Left renal cortex interstitium (tissue), 4 donors: ENCODE measurements around the gene EIF3L. TPM values are rescaled to one million over a fixed set of nuclear protein-coding genes. Genes with fewer than 3 reads are reported as not detected.

Experiments used
- DNase-seq, 4 donors: peaks; one replicate each; pipeline ENCODE4 v3.0.0-alpha.2; 2013; ENCODE audit warnings: low read depth in 4 of 4, low spot score in 2 of 4, missing footprints in 1 of 4
- polyA plus RNA-seq, 4 donors: library from polyadenylated mRNA; unstranded; fragments of 120-200 nt; gene quantifications; one replicate each; pipeline ENCODE4 v1.2.1, GENCODE V29; 2013; ENCODE audit not compliant: insufficient read length in 4 of 4

The EIF3L gene
- polyA plus RNA-seq, 4 donors = 872 to 1,137 (median 1,004) TPM

- DNase-seq = no peak
These were observed 1.6 kb downstream of the EIF3L start for GRCh38 chr22:37850801-37851200.

DNA sequence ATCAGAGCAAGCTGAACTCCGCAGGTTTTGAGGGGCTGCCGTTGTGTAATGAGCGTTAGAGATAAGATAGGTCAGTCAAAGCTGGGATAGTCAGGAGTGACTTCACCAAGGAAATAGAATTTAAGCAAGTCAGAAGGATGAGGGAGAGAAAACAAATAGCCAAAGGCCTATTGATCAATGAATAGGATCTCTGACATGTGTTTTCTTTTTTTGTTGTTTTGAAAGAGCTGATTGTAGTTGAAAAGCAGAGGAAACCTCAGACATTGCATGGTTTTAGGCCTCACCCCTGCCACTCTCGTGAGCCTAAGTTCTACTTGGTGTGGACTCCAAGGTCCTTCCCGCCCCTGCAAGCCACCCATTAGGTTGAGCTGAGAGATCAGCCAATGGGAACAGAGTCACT is 3.2 kb downstream of the EIF3L start:
- DNase-seq = no peak

DNA sequence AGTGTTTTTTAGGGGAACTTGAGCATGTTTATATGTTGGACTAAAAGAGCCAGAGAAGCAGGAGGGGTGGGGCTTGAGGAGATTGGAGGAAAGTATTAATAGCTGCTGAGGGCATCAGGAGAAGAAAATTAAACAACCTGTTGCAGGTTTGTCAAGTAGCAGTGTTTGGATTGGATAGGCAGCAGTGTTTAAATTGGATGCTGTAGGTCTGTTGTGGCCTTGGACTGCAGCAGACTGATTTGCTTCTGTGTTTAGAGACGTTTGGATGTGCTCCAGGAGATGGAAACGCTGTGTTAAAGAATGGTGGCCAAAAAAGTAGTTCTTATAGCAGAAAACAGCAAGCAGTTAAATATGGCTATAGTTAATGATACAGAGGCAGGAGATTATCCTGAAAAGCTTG is 5.7 kb downstream of the EIF3L start:
- DNase-seq = no peak

DNA sequence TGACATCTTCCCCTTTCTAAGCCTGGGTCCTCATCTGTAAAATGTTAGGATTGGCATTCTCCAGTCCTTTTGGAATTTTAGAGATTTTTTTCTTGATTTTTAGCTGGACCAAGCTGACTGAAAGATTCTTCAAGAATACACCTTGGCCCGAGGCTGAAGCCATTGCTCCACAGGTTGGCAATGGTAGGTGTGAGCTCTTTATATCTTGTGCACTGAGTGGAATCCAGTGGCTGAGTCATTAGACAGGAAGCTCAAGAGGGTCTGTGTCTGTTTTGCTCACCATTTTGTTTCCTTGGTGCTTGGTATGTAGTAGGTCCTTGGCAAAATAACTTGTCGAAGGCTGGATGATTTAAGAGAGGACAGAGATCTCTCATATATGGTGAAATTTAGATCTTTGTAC is 6.2 kb downstream of the EIF3L start:
- DNase-seq = no peak

GRCh38 chr22:37860796-37861421 is 11.7 kb downstream of the EIF3L start:
- DNase-seq = no peak

DNA sequence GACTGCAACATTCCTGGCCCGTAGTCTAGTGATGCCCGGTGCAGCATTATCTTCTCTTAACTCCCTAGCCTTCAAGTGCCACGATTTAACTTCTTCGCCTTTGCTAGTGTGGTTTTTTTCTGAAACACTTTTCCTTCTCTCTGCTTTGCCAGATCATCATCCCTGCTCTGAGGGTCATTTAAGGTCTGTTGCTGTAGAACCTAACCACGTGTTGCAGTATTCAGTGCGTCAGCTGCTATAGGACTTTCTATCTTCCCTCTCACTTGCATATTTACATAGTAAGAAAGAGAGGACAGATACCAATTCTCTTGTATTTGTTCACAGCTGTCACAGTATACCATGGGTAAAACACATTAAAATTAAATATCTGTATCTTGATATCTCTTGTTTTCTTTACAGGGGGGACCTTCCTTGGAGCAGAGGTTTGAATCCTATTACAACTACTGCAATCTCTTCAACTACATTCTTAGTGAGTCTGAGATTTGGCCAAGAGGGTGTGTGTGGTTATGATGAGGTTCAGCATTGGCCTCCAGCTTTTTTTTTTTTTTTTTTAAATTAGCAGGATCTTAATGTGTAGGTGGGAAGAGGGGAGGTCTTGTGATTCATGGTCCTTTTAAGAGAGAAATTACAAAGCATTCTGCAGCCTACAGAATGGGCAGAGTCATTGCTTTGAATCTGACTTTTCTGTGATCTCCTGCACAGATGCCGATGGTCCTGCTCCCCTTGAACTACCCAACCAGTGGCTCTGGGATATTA is 13.5 kb downstream of the EIF3L start:
- no peak for DNase-seq

GRCh38 chr22:37865510-37865909 is 16.3 kb downstream of the EIF3L start:
- DNase-seq = no peak

DNA sequence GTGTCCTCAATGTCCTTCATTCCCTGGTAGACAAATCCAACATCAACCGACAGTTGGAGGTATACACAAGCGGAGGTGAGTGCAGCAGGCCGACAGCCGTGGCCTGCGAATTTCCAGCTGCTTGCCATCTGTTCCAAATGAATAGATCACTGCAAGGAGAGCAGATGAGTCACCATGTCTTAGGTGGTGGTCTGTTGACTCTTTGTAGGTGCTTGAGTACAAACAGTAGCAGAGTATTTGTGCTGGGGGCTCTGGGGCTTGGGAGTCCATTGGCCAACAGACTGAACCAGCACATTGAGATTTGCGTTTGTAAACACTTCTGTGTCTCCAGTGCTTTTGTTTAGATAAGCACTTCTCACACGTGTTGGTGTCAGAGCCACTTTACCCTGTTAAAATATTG is 21.1 kb downstream of the EIF3L start:
- DNase-seq = no peak

DNA sequence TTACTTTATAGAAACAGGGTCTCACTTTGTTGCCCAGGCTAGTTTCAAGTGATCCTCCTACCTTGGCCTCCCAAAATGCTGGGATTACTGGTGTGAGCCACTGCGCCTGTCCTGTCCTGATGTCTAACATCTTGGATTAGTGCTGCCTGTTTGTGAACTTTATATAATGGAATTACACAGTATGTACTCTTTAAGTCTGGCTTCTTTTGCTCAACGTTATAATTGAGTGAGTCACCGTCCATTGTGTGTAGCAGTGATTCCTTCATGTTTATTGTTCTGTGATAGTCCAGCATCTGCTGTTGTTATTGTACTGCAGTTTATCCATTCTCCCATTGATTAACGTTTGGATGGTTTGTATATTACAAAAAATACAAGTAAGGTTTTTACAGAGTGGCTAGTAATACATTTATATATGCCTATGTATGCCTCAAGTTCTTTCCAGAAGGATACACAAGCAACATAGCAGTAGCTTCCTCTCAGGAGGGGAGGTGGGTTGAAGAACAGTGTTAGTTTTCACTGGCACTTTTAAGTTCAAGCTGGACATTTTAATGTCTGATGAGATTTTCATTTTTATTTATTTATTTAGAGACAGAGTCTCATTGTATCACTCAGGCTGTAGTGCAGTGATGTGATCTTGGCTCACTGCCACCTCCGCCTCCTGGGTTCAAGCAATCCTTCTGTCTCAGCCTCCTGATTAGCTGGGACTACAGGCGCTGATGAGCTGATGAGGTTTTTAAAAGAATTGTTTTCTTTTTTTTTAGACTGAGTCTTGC is 31.6 kb downstream of the EIF3L start:
- DNase-seq = no peak

DNA sequence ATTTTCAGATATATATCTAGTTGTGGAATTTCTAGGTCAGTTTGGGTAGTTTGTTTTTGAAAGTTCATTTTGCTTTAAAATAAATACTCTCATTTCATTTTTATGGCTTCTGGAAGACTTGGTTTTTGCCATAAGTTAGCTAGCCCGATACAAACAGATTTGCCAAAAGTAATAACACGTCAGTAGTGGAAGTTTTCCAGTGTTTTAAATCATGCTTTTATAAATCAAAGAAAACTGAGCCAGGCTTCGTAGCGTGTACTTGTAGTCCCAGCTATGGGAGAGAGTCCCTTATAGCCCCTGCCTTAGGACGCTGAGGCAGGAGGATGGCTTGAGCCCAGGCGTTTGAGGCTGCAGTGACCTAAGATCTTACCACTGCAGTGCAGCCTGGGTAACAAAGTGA is 35.2 kb downstream of the EIF3L start:
- peak in 3 of 4 donors; percentile 62 to 71 (median 69) for DNase-seq

GRCh38 chr22:37887584-37888378 is 38.6 kb downstream of the EIF3L start:
- DNase-seq = no peak

DNA sequence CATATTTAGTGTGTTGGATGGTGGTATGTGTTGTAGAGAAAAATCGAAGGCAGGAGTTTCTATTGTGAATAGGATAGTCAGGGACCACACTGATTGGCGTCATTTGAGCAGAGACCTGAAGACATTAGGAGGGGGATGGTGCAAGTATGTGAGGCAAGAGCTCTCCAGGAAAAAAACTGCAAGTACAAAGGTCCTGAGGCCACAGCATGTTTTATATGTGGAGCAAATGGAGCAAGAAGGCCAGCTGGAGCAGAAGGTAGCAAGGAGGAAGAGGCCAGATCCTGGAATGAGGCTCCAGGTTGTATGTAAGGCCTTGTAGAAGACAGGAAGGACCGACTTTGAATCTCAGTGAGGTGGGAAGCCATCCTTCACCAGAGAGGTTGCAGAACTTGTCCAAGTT is 42.7 kb downstream of the EIF3L start:
- no peak for DNase-seq

GRCh38 chr22:37892566-37893335 is 43.5 kb downstream of the EIF3L start:
- no peak for DNase-seq

GRCh38 chr22:37893583-37893983 is 44.4 kb downstream of the EIF3L start:
- DNase-seq = no peak

DNA sequence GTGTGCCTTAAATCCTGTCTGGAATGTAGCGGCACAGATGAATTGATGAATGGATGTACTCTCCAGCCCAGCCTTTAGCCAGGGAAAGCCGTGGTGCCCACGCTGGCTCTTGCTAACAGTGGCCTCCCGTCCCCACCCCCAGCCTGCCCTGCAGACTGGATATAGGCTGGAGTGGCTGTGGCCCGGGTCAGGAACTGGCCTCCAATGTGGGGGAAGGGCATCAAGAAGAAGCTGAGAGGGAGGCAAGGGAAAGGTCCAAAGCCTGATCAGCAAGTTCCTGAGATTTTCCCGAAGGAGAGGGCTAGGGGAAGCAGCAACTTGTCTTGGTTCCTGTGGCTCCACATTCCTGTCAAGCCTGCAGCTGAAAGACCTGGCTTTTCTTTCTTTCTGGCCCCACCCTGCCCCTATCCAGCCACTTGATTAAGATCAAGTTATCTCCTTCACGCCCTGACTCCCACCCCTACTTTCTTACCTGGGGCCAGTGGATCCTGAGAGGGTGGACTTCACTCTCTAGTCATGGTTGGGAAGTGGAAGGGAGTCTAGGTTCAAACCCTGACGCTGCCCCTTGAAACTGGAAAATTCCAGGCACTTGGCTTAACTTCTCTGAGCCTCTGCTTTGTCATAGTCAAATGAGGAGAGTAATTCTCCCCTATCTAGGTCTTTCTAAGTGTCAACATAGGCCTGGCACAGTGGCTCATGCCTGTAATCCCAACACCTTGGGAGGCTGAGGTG is 45.9 kb downstream of the EIF3L start:
- DNase-seq = no peak

DNA sequence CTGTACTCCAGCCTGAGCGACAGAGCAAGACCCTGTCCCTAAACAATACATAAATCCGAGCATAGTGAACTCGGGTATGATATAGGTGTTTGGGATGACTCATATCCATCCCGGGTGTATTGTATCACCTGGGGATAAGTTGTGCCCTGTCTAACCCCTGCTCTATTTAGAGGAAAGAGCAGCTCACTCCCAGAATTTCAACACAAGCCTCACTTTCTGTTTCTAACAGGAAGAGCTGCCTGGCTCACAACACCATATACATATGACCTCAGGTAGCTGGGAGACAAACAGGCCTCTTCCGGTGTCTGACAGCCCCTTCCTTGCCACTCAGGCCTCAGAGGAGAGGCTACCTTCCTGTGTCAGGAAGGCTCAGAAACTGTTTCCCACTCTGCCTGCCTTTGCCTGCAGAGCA is 47.0 kb downstream of the EIF3L start:
- no peak for DNase-seq

- DNase-seq = no peak
These were observed 47.7 kb downstream of the EIF3L start for GRCh38 chr22:37896939-37897338.

- DNase-seq = no peak
These were observed 48.6 kb downstream of the EIF3L start for GRCh38 chr22:37897807-37898206.

- no peak for DNase-seq
These were observed 49.4 kb downstream of the EIF3L start for GRCh38 chr22:37898441-37899181.
